ENCODE measurements around the gene ICE2.

DNA sequence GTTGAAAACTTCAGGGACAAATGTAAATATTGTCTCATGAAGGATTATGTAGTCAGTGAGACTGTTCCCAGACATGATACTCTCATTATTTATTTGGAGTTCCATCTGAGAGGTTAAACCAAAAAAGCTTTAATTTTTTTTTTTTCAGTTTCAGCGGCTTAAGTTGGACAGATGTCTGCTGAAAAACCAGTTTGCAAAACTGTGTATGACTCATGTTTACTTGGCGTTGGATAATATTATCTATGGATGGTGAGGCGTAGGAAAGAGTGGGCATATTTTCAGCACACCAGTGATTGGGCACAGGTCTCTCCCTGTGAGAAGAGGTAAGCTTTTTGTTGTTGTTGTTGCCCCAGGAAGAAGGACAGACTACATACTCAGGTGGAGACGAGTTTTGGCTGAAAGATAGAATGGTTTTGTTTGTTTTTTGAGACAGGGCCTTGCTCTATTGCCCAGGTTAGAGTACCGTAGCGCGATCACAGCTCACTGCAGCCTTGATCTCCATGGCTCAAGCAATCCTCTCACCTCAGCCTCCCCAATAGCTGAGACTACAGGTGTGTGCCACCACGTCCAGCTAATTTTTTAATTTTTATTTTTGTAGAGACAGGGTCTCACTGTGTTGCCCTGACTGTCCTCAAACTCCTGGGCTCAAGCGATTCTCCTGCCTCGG is 64.8 kb downstream of the ICE2 start:
- TF ChIP-seq, protein P1, sequence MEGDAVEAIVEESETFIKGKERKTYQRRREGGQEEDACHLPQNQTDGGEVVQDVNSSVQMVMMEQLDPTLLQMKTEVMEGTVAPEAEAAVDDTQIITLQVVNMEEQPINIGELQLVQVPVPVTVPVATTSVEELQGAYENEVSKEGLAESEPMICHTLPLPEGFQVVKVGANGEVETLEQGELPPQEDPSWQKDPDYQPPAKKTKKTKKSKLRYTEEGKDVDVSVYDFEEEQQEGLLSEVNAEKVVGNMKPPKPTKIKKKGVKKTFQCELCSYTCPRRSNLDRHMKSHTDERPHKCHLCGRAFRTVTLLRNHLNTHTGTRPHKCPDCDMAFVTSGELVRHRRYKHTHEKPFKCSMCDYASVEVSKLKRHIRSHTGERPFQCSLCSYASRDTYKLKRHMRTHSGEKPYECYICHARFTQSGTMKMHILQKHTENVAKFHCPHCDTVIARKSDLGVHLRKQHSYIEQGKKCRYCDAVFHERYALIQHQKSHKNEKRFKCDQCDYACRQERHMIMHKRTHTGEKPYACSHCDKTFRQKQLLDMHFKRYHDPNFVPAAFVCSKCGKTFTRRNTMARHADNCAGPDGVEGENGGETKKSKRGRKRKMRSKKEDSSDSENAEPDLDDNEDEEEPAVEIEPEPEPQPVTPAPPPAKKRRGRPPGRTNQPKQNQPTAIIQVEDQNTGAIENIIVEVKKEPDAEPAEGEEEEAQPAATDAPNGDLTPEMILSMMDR (IDR thresholded peaks at IDR 0.05; ENCODE audit: insufficient read depth, low read depth, low read length) = no peak
- TF ChIP-seq EZH2 (IDR thresholded peaks at IDR 0.05; ENCODE audit: insufficient read depth, low read length) = no peak

Data from astrocyte (in vitro differentiated cells and primary cell).